ENCODE results near the gene AKAP1. TPM values are rescaled to one million over a fixed set of nuclear protein-coding genes. Genes with fewer than 3 reads are reported as not detected.

AKAP1 gene
- polyA plus RNA-seq, 3 donors = 5.6 to 14.6 (median 6.8) TPM

GRCh38 chr17:57068707-57069106 is 16.3 kb upstream of the AKAP1 start:
- Histone ChIP-seq H3K9ac (ENCODE audit: insufficient read depth, low read length, poor library complexity, severe bottlenecking) (no peak overlapping the region), H3K27ac (ENCODE audit: low read depth in 1 of 2, low read length in 2 of 2) (no peak overlapping the region), H3K4me3 (replicated peaks in 1 of 3; ENCODE audit: low read depth in 2 of 3, low read length in 3 of 3) (no peak overlapping the region), H3K27me3 (ENCODE audit: control insufficient read depth in 2 of 2, insufficient read depth in 2 of 2, low read length in 2 of 2) (no peaks in the 10 kb centered on the region), H2AFZ (ENCODE audit: insufficient read depth, low read depth, low read length, poor library complexity, severe bottlenecking) (no peak overlapping the region), H3K79me2 (ENCODE audit: insufficient read depth, low read length) (no peaks in the 10 kb centered on the region), H3K4me1 (ENCODE audit: control insufficient read depth in 1 of 2, insufficient read depth in 2 of 2, low read length in 2 of 2) (no peaks in the 10 kb centered on the region), H4K20me1 (ENCODE audit: insufficient read depth, low read length) (no peaks in the 10 kb centered on the region), H3K9me3 (replicated peaks in 1 of 2; ENCODE audit: control insufficient read depth in 1 of 2, insufficient read depth in 1 of 2, low read length in 2 of 2) (no peaks in the 10 kb centered on the region), H3K4me2 (replicated peaks; ENCODE audit: extremely low read depth, low read length, poor library complexity, severe bottlenecking) (no peak overlapping the region), H3K36me3 (replicated peaks in 1 of 2; ENCODE audit: control insufficient read depth in 1 of 2, insufficient read depth in 2 of 2, low read length in 2 of 2) (no peaks in the 10 kb centered on the region)
- intact Hi-C loops (cut with micrococcal nuclease) = no loop called here
- Mint-ChIP-seq H3K27ac (no peak overlapping the region), H3K36me3 (no peaks in the 10 kb centered on the region), H3K9me3 (peaks cover 0 to 2% (median 0%) of the 10 kb centered on the region in 7 donors), H3K4me3 (no peak overlapping the region), H3K27me3 (ENCODE audit: low read depth in 3 of 3) (peaks cover 2 to 3% (median 2%) of the 10 kb centered on the region in 3 donors), H3K4me1 (no peaks in the 10 kb centered on the region)
- 100% methylated on average over 1 of the region's 2 CpGs for WGBS (ENCODE audit: insufficient coverage)
- TF ChIP-seq CTCF (IDR thresholded peaks at IDR 0.05) = no peak
- DNase-seq = no peak

GRCh38 chr17:57071991-57072944 is 12.8 kb upstream of the AKAP1 start:
- intact Hi-C loops (cut with micrococcal nuclease) = no loop called here
- WGBS (ENCODE audit: insufficient coverage) = no CpG with 5 or more reads among the region's 5 CpGs
- H2AFZ ChIP-seq (ENCODE audit: insufficient read depth, low read depth, low read length, poor library complexity, severe bottlenecking) = no peak overlapping the region

More at GRCh38 chr17:57071991-57072944, 12.8 kb upstream of the AKAP1 start:
- Histone ChIP-seq H3K4me3 (replicated peaks in 1 of 3; ENCODE audit: low read depth in 2 of 3, low read length in 3 of 3) (no peak overlapping the region), H3K36me3 (replicated peaks in 1 of 2; ENCODE audit: control insufficient read depth in 1 of 2, insufficient read depth in 2 of 2, low read length in 2 of 2) (no peaks in the 10 kb centered on the region), H4K20me1 (ENCODE audit: insufficient read depth, low read length) (no peaks in the 10 kb centered on the region), H3K9ac (ENCODE audit: insufficient read depth, low read length, poor library complexity, severe bottlenecking) (no peak overlapping the region), H3K27ac (ENCODE audit: low read depth in 1 of 2, low read length in 2 of 2) (no peak overlapping the region), H3K79me2 (ENCODE audit: insufficient read depth, low read length) (no peaks in the 10 kb centered on the region), H3K4me2 (replicated peaks; ENCODE audit: extremely low read depth, low read length, poor library complexity, severe bottlenecking) (no peak overlapping the region), H3K27me3 (ENCODE audit: control insufficient read depth in 2 of 2, insufficient read depth in 2 of 2, low read length in 2 of 2) (no peaks in the 10 kb centered on the region), H3K9me3 (replicated peaks in 1 of 2; ENCODE audit: control insufficient read depth in 1 of 2, insufficient read depth in 1 of 2, low read length in 2 of 2) (no peaks in the 10 kb centered on the region), H3K4me1 (ENCODE audit: control insufficient read depth in 1 of 2, insufficient read depth in 2 of 2, low read length in 2 of 2) (no peaks in the 10 kb centered on the region)
- Mint-ChIP-seq H3K27me3 (ENCODE audit: low read depth in 3 of 3) (peaks cover 2 to 5% (median 3%) of the 10 kb centered on the region in 3 donors), H3K4me3 (no peak overlapping the region), H3K27ac (no peak overlapping the region), H3K9me3 (no peaks in the 10 kb centered on the region), H3K36me3 (no peaks in the 10 kb centered on the region), H3K4me1 (no peaks in the 10 kb centered on the region)
- TF ChIP-seq CTCF (IDR thresholded peaks at IDR 0.05) = no peak
- DNase-seq = no peak
